Astrocyte of the spinal cord (primary cell): ENCODE measurements around the gene FRMD4A.

Source experiments
- DNase-seq: peaks from one replicate; pipeline ENCODE4 v3.0.0; 2011; ENCODE audit warnings: low read depth, low spot score
- H3K4me3 ChIP-seq: 2 replicates; pipeline ENCODE4 v1.5.1; 2011; ENCODE audit warnings: low read depth, mild to moderate bottlenecking, low read length, moderate library complexity
- CTCF ChIP-seq: IDR thresholded peaks from 2 replicates; pipeline ENCODE4 v1.5.1; 2012; ENCODE audit warnings: low read depth, mild to moderate bottlenecking, low read length, inconsistent platforms
- in situ Hi-C: cut with HindIII; loops from 2 replicates; pipeline ENCODE4 v1.10.0; 2017; ENCODE audit warnings: low sequenced_read_pairs

The FRMD4A gene

GRCh38 chr10:13673156-13673555, 657.6 kb downstream of the FRMD4A start:
- DNase-seq = no peak
- no peak for TF ChIP-seq CTCF
- H3K4me3 ChIP-seq = no peak overlapping the region
- in situ Hi-C loops = no loop called here

GRCh38 chr10:13672548-13672947, 658.2 kb downstream of the FRMD4A start:
- no peak overlapping the region for H3K4me3 ChIP-seq
- in situ Hi-C loops = no loop called here
- DNase-seq = no peak
- TF ChIP-seq CTCF = no peak

- H3K4me3 ChIP-seq = no peak overlapping the region
- in situ Hi-C loops = no loop called here
- no peak for TF ChIP-seq CTCF
- DNase-seq = no peak
Measured at GRCh38 chr10:13671904-13672303, 658.8 kb downstream of the FRMD4A start.

- no peak for TF ChIP-seq CTCF
- no peak for DNase-seq
- in situ Hi-C loops = no loop called here
- H3K4me3 ChIP-seq = no peak overlapping the region
Measured at GRCh38 chr10:13670311-13670710, 660.4 kb downstream of the FRMD4A start.

- no peak for TF ChIP-seq CTCF
- H3K4me3 ChIP-seq = no peak overlapping the region
- in situ Hi-C loops = no loop called here
- no peak for DNase-seq
Measured at GRCh38 chr10:13669901-13670300, 660.8 kb downstream of the FRMD4A start.

- no peak overlapping the region for H3K4me3 ChIP-seq
- no peak for TF ChIP-seq CTCF
- in situ Hi-C loops = no loop called here
- DNase-seq = no peak
Measured at GRCh38 chr10:13669182-13669855, 661.4 kb downstream of the FRMD4A start.
